Measurements from ENCODE around the gene UNC13B. TPM values are rescaled to one million over a fixed set of nuclear protein-coding genes. Genes with fewer than 3 reads are reported as not detected.

Gene UNC13B
- total RNA-seq, 1 experiment from 2014 or later, result 48.2 TPM

- H3K4me3 Mint-ChIP-seq, result no peak overlapping the region
- Histone ChIP-seq H4K8ac (replicated peaks; ENCODE audit: insufficient read length, low read depth, low read length) (no peak overlapping the region), H3K27ac (ENCODE audit: insufficient read length, low read depth, low read length) (no peak overlapping the region), H3K79me1 (ENCODE audit: insufficient read depth, low read depth, low read length, poor library complexity, severe bottlenecking) (no peaks in the 10 kb centered on the region), H3K4me2 (ENCODE audit: insufficient read depth, insufficient read length, low read length) (no peak overlapping the region), H3K4me1 (ENCODE audit: insufficient read depth, low read length) (no peaks in the 10 kb centered on the region), H3K27me3 (ENCODE audit: insufficient read depth, low read length) (no peaks in the 10 kb centered on the region), H3K79me2 (ENCODE audit: insufficient read depth, low read length) (no peaks in the 10 kb centered on the region; the same call in 1 of the 2 replicates), H3K23ac (ENCODE audit: insufficient read length, low read depth, low read length) (no peak overlapping the region), H2AK5ac (ENCODE audit: insufficient read length, low read length) (no peak overlapping the region), H3T11ph (ENCODE audit: low read length) (no peak overlapping the region), H2BK12ac (ENCODE audit: insufficient read length, low read depth, low read length) (no peak overlapping the region), H2BK5ac (ENCODE audit: insufficient read length, low read length) (no peak overlapping the region), H3K9ac (ENCODE audit: extremely low read depth, insufficient read length, low read length) (no peak overlapping the region), H3K14ac (ENCODE audit: insufficient read depth, low read length) (no peak overlapping the region), H2AFZ (ENCODE audit: low read length) (no peak overlapping the region), H2BK15ac (ENCODE audit: low read depth, low read length) (no peak overlapping the region), H3K4ac (ENCODE audit: low read depth, low read length) (no peak overlapping the region), H4K5ac (ENCODE audit: insufficient read length, low read depth, low read length) (no peak overlapping the region), H3K56ac (ENCODE audit: insufficient read length, low read depth, low read length) (no peak overlapping the region), H2BK20ac (ENCODE audit: low read depth, low read length, poor library complexity, severe bottlenecking) (no peak overlapping the region), H4K91ac (ENCODE audit: insufficient read length, low read depth, low read length) (no peak overlapping the region), H3K18ac (ENCODE audit: insufficient read length, low read depth, low read length) (no peak overlapping the region), H4K20me1 (ENCODE audit: control insufficient read depth, insufficient read depth, insufficient read length) (no peaks in the 10 kb centered on the region), H2BK120ac (ENCODE audit: low read depth, low read length, poor library complexity, severe bottlenecking) (no peak overlapping the region), H3K9me3 (ENCODE audit: control insufficient read depth, low read depth, low read length) (no peaks in the 10 kb centered on the region), H3K23me2 (ENCODE audit: insufficient read length, low read depth, low read length, poor library complexity, severe bottlenecking) (no peaks in the 10 kb centered on the region)
- H3K27ac Mint-ChIP-seq, result no peak overlapping the region
- no peaks in the 10 kb centered on the region for H3K36me3 Mint-ChIP-seq (ENCODE audit: insufficient read depth in 1 of 3, low read depth in 3 of 3)
- no peaks in the 10 kb centered on the region; a peak in 1 of 5 replicates for H3K9me3 Mint-ChIP-seq
- no peaks in the 10 kb centered on the region for H3K27me3 Mint-ChIP-seq (ENCODE audit: low read depth)
- no CpG with 5 or more reads among the region's 2 CpGs for WGBS (ENCODE audit: extremely low coverage, insufficient read length, low lambda C conversion rate)
- DNase-seq, result no peak
- H3K4me1 Mint-ChIP-seq, result peaks cover 3 to 7% of the 10 kb centered on the region in 2 experiments; a peak in 1 of 4 replicates
- TF ChIP-seq CTCF (conservative IDR thresholded peaks at IDR 0.05), result no peak
Observed at GRCh38 chr9:35172878-35173277, 11.1 kb downstream of the UNC13B start.
